ENCODE data around the gene SUMF2.
"Not testable (repeated sequence)": the region's sequence is repeated elsewhere in the genome, so short reads cannot be mapped to it uniquely, and the experiment has no call there.

The SUMF2 gene

GRCh38 chr7:56026538-56026937 is 37.5 kb upstream of the SUMF2 start:
- Histone ChIP-seq H4K8ac (ENCODE audit: low read length) (no peak overlapping the region), H2BK5ac (ENCODE audit: low read depth, low read length, poor library complexity, severe bottlenecking) (no peak overlapping the region), H3K9me3 (ENCODE audit: control insufficient read depth, low read length) (no peaks in the 10 kb centered on the region), H3K36me3 (ENCODE audit: control insufficient read depth in 1 of 2, insufficient read depth in 2 of 2, low read depth in 1 of 2, low read length in 2 of 2) (peaks cover 13 to 32% of the 10 kb centered on the region in 2 experiments), H2AFZ (ENCODE audit: low read depth, low read length) (no peak overlapping the region), H3K4ac (ENCODE audit: low read depth in 1 of 2, low read length in 2 of 2) (no peak overlapping the region), H2BK12ac (ENCODE audit: low read length in 2 of 2) (no peak overlapping the region), H3K14ac (ENCODE audit: low read length in 2 of 2) (no peak overlapping the region), H3K27me3 (ENCODE audit: control insufficient read depth in 1 of 2, insufficient read depth in 1 of 2, low read length in 2 of 2) (no peaks in the 10 kb centered on the region), H3K4me2 (ENCODE audit: low read length, poor library complexity, severe bottlenecking) (no peak overlapping the region), H3K4me3 (ENCODE audit: insufficient read depth in 1 of 2, low read depth in 1 of 2, low read length in 2 of 2) (no peak overlapping the region), H3K4me1 (ENCODE audit: control insufficient read depth, insufficient read depth, low read depth, low read length) (no peaks in the 10 kb centered on the region), H2BK15ac (ENCODE audit: low read depth, poor library complexity, severe bottlenecking) (no peak overlapping the region), H3K23ac (ENCODE audit: low read length in 2 of 2) (no peak overlapping the region), H3K9ac (ENCODE audit: low read length) (no peak overlapping the region), H3K79me1 (replicated peaks; ENCODE audit: low read length, poor library complexity, severe bottlenecking) (peaks cover 12% of the 10 kb centered on the region), H2BK120ac (ENCODE audit: low read depth, low read length) (no peak overlapping the region), H3K27ac (ENCODE audit: low read length, poor library complexity, severe bottlenecking) (no peak overlapping the region), H4K91ac (ENCODE audit: low read length) (no peak overlapping the region), H2AK5ac (ENCODE audit: low read length, severe bottlenecking) (no peak overlapping the region), H3K18ac (ENCODE audit: low read depth in 1 of 2, low read length in 2 of 2) (no peak overlapping the region)
- 0% methylated on average over 1 of the region's 2 CpGs for WGBS
- DNase-seq, result no peak

DNA sequence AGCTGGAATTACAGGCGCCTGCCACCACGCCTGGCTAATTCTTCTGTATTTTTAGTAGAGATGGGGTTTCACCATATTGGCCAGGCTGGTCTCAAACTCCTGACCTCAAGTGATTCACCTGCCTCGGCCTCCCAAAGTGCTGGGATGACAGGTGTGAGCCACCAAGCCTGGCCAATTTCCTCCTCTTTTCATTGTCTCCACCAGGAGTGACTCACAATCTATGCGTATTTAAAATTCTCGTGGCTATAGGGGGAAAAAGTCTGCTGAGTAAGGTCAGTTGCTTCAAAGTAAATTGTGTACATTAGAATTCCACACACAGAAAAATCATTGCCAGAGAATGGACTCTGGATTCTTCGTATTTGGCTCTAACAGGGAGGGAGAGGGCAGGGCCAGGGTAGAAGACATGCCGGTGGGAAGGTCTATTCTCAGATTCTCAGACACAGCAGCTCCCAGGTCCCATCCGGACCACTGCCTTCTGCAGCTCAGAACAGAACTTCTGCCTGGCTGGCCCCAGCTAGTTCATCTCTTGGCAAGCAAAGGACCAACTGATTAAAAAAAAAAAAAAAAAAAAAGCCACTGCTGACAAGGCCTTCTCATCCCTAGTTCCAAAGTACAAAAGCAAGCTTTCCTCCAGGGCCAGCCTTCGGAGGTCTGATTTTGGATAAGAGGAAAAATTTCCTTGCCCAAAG is 35.0 kb upstream of the SUMF2 start:
- H3K4me3 ChIP-seq (ENCODE audit: insufficient read depth in 1 of 2, low read depth in 1 of 2, low read length in 2 of 2), result no peak overlapping the region
- H4K91ac ChIP-seq (ENCODE audit: low read length), result no peak overlapping the region
- no peak overlapping the region for H2BK15ac ChIP-seq (ENCODE audit: low read depth, poor library complexity, severe bottlenecking)

DNA sequence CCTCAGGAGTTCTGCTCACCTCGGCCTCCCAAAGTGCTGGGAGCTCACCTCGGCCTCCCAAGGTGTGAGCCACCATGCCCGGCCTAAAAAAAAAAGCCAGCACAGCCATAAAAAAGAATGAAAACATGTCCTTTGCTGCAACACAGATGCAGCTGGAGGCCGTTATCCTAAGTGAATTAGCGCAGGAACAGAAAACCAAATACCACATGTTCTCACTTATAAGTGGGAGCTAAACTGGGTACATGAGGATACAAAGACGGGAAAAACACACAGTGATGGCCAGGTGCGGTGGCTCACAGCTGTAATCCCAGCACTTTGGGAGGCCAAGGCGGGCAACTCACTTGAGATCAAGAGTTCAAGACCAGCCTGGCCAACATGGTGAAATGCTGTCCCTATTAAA is 33.7 kb upstream of the SUMF2 start:
- no peak overlapping the region for H3K23ac ChIP-seq (ENCODE audit: low read length in 2 of 2)
- H3K36me3 ChIP-seq (ENCODE audit: control insufficient read depth in 1 of 2, insufficient read depth in 2 of 2, low read depth in 1 of 2, low read length in 2 of 2), result peaks cover 10 to 38% of the 10 kb centered on the region in 2 experiments
- DNase-seq, result no peak
- H3K79me1 ChIP-seq (replicated peaks; ENCODE audit: low read length, poor library complexity, severe bottlenecking), result peaks cover 11% of the 10 kb centered on the region
- H3K4me3 ChIP-seq (ENCODE audit: insufficient read depth in 1 of 2, low read depth in 1 of 2, low read length in 2 of 2), result no peak overlapping the region
- no peak overlapping the region for H2BK15ac ChIP-seq (ENCODE audit: low read depth, poor library complexity, severe bottlenecking)
- no peak overlapping the region for H3K4me2 ChIP-seq (ENCODE audit: low read length, poor library complexity, severe bottlenecking)
- no peak overlapping the region for H2AK5ac ChIP-seq (ENCODE audit: low read length, severe bottlenecking)
- H4K8ac ChIP-seq (ENCODE audit: low read length), result no peak overlapping the region
- H3K27me3 ChIP-seq (ENCODE audit: control insufficient read depth in 1 of 2, insufficient read depth in 1 of 2, low read length in 2 of 2), result no peaks in the 10 kb centered on the region
- no peak overlapping the region for H2BK5ac ChIP-seq (ENCODE audit: low read depth, low read length, poor library complexity, severe bottlenecking)
- no peak overlapping the region for H2BK12ac ChIP-seq (ENCODE audit: low read length in 2 of 2)
- H3K4me1 ChIP-seq (ENCODE audit: control insufficient read depth, insufficient read depth, low read depth, low read length), result peaks cover 3% of the 10 kb centered on the region
- no peak overlapping the region for H3K18ac ChIP-seq (ENCODE audit: low read depth in 1 of 2, low read length in 2 of 2)
- no peak overlapping the region for H2BK120ac ChIP-seq (ENCODE audit: low read depth, low read length)
- 95% methylated on average over 8 of the region's 8 CpGs for WGBS
- H3K14ac ChIP-seq (ENCODE audit: low read length in 2 of 2), result no peak overlapping the region
- H3K9ac ChIP-seq (ENCODE audit: low read length), result no peak overlapping the region
- H3K9me3 ChIP-seq (ENCODE audit: control insufficient read depth, low read length), result no peaks in the 10 kb centered on the region
- H4K91ac ChIP-seq (ENCODE audit: low read length), result no peak overlapping the region
- no peak overlapping the region for H2AFZ ChIP-seq (ENCODE audit: low read depth, low read length)
- H3K4ac ChIP-seq (ENCODE audit: low read depth in 1 of 2, low read length in 2 of 2), result no peak overlapping the region
- no peak overlapping the region for H3K27ac ChIP-seq (ENCODE audit: low read length, poor library complexity, severe bottlenecking)

More for the DNA sequence above, 35.0 kb upstream of the SUMF2 start:
- H3K14ac ChIP-seq (ENCODE audit: low read length in 2 of 2), result no peak overlapping the region
- H2BK120ac ChIP-seq (ENCODE audit: low read depth, low read length), result no peak overlapping the region
- H3K27me3 ChIP-seq (ENCODE audit: control insufficient read depth in 1 of 2, insufficient read depth in 1 of 2, low read length in 2 of 2), result no peaks in the 10 kb centered on the region
- H3K4me1 ChIP-seq (ENCODE audit: control insufficient read depth, insufficient read depth, low read depth, low read length), result peaks cover 3% of the 10 kb centered on the region
- no peak overlapping the region for H3K27ac ChIP-seq (ENCODE audit: low read length, poor library complexity, severe bottlenecking)
- H3K23ac ChIP-seq (ENCODE audit: low read length in 2 of 2), result no peak overlapping the region
- H3K79me1 ChIP-seq (replicated peaks; ENCODE audit: low read length, poor library complexity, severe bottlenecking), result peaks cover 10% of the 10 kb centered on the region
- no peak overlapping the region for H4K8ac ChIP-seq (ENCODE audit: low read length)
- no peak overlapping the region for H3K4me2 ChIP-seq (ENCODE audit: low read length, poor library complexity, severe bottlenecking)
- H2BK12ac ChIP-seq (ENCODE audit: low read length in 2 of 2), result no peak overlapping the region
- H3K9me3 ChIP-seq (ENCODE audit: control insufficient read depth, low read length), result no peaks in the 10 kb centered on the region
- no peak overlapping the region for H3K4ac ChIP-seq (ENCODE audit: low read depth in 1 of 2, low read length in 2 of 2)
- H3K18ac ChIP-seq (ENCODE audit: low read depth in 1 of 2, low read length in 2 of 2), result no peak overlapping the region
- no peak overlapping the region for H2BK5ac ChIP-seq (ENCODE audit: low read depth, low read length, poor library complexity, severe bottlenecking)
- no peak overlapping the region for H3K9ac ChIP-seq (ENCODE audit: low read length)
- no peak overlapping the region for H2AFZ ChIP-seq (ENCODE audit: low read depth, low read length)
- WGBS, result 65% methylated on average over 7 of the region's 9 CpGs
- H3K36me3 ChIP-seq (ENCODE audit: control insufficient read depth in 1 of 2, insufficient read depth in 2 of 2, low read depth in 1 of 2, low read length in 2 of 2), result peaks cover 10 to 38% of the 10 kb centered on the region in 2 experiments
- peak; percentile 64 for DNase-seq
- H2AK5ac ChIP-seq (ENCODE audit: low read length, severe bottlenecking), result no peak overlapping the region

DNA sequence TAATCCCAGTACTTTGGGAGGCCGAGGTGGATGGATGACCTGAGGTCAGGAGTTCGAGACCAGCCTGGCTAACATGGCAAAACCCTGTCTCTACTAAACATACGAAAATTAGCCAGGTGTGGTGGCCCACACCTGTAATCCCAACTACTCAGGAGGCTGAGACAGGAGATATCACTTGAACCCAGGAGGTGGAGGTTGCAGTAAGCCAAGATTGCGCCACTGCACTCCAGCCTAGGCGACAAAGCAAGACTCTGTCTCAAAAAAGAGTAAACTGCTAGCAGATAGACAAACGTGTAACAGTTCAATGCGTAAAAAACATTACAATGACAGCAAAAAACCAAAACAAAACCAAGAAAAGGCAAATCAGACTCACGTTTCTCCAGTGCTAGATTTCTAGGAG is 32.5 kb upstream of the SUMF2 start:
- Histone ChIP-seq H3K36me3 (ENCODE audit: control insufficient read depth in 1 of 2, insufficient read depth in 2 of 2, low read depth in 1 of 2, low read length in 2 of 2) (peaks cover 10 to 37% of the 10 kb centered on the region in 2 experiments), H3K79me1 (replicated peaks; ENCODE audit: low read length, poor library complexity, severe bottlenecking) (peaks cover 12% of the 10 kb centered on the region), H3K4ac (ENCODE audit: low read depth in 1 of 2, low read length in 2 of 2) (peak overlapping the region in 1 of 2 experiments; percentile 13)
- not testable (repeated sequence) for H2AFZ ChIP-seq (ENCODE audit: low read depth, low read length); H3K23ac ChIP-seq (ENCODE audit: low read length in 2 of 2); H3K4me1 ChIP-seq (ENCODE audit: control insufficient read depth, insufficient read depth, low read depth, low read length); H4K91ac ChIP-seq (ENCODE audit: low read length); H3K27ac ChIP-seq (ENCODE audit: low read length, poor library complexity, severe bottlenecking); H3K9me3 ChIP-seq (ENCODE audit: control insufficient read depth, low read length); H2BK120ac ChIP-seq (ENCODE audit: low read depth, low read length); H3K14ac ChIP-seq (ENCODE audit: low read length in 2 of 2); H2BK12ac ChIP-seq (ENCODE audit: low read length in 2 of 2); H2AK5ac ChIP-seq (ENCODE audit: low read length, severe bottlenecking); H3K27me3 ChIP-seq (ENCODE audit: control insufficient read depth in 1 of 2, insufficient read depth in 1 of 2, low read length in 2 of 2); H2BK5ac ChIP-seq (ENCODE audit: low read depth, low read length, poor library complexity, severe bottlenecking); H3K4me3 ChIP-seq (ENCODE audit: insufficient read depth in 1 of 2, low read depth in 1 of 2, low read length in 2 of 2); H2BK15ac ChIP-seq (ENCODE audit: low read depth, poor library complexity, severe bottlenecking); H4K8ac ChIP-seq (ENCODE audit: low read length); H3K9ac ChIP-seq (ENCODE audit: low read length); DNase-seq; H3K18ac ChIP-seq (ENCODE audit: low read depth in 1 of 2, low read length in 2 of 2); H3K4me2 ChIP-seq (ENCODE audit: low read length, poor library complexity, severe bottlenecking)
- WGBS, result 83% methylated on average over 8 of the region's 8 CpGs

Data from mesenchymal stem cell (in vitro differentiated cells and primary cell).